ENCODE results near the gene ZNF516.
A peak's percentile ranks its signal among the peaks of the same experiment; 100 is the strongest.

Gene ZNF516

GRCh38 chr18:76452357-76452756, 42.7 kb downstream of the ZNF516 start:
- Histone ChIP-seq H2AK5ac (ENCODE audit: low read length, severe bottlenecking) (no peak overlapping the region), H2AFZ (ENCODE audit: low read depth, low read length) (no peak overlapping the region), H3K27me3 (ENCODE audit: control insufficient read depth in 1 of 2, insufficient read depth in 1 of 2, low read length in 2 of 2) (no peaks in the 10 kb centered on the region), H3K36me3 (ENCODE audit: control insufficient read depth in 1 of 2, insufficient read depth in 2 of 2, low read depth in 1 of 2, low read length in 2 of 2) (peaks cover 0 to 2% of the 10 kb centered on the region in 2 experiments), H2BK5ac (ENCODE audit: low read depth, low read length, poor library complexity, severe bottlenecking) (no peak overlapping the region), H3K79me1 (replicated peaks; ENCODE audit: low read length, poor library complexity, severe bottlenecking) (peaks cover 11% of the 10 kb centered on the region), H2BK15ac (ENCODE audit: low read depth, poor library complexity, severe bottlenecking) (no peak overlapping the region), H4K91ac (ENCODE audit: low read length) (no peak overlapping the region), H3K9me3 (ENCODE audit: control insufficient read depth, low read length) (no peaks in the 10 kb centered on the region), H2BK120ac (ENCODE audit: low read depth, low read length) (no peak overlapping the region), H3K14ac (ENCODE audit: low read length in 2 of 2) (no peak overlapping the region), H3K9ac (ENCODE audit: low read length) (peak overlapping the region; percentile 96), H4K8ac (ENCODE audit: low read length) (no peak overlapping the region), H3K18ac (ENCODE audit: low read depth in 1 of 2, low read length in 2 of 2) (no peak overlapping the region), H3K27ac (ENCODE audit: low read length, poor library complexity, severe bottlenecking) (peak overlapping the region; percentile 68), H3K4me3 (ENCODE audit: insufficient read depth in 1 of 2, low read depth in 1 of 2, low read length in 2 of 2) (no peak overlapping the region), H3K4ac (ENCODE audit: low read depth in 1 of 2, low read length in 2 of 2) (no peak overlapping the region), H3K4me1 (ENCODE audit: control insufficient read depth, insufficient read depth, low read depth, low read length) (peaks cover 36% of the 10 kb centered on the region), H3K4me2 (ENCODE audit: low read length, poor library complexity, severe bottlenecking) (peak overlapping the region; percentile 78), H2BK12ac (ENCODE audit: low read length in 2 of 2) (no peak overlapping the region), H3K23ac (ENCODE audit: low read length in 2 of 2) (no peak overlapping the region)
- peak; percentile 81 for DNase-seq
- 6% methylated on average over 6 of the region's 8 CpGs for WGBS

GRCh38 chr18:76451396-76452331, 43.4 kb downstream of the ZNF516 start:
- Histone ChIP-seq H2AFZ (ENCODE audit: low read depth, low read length) (no peak overlapping the region), H2BK120ac (ENCODE audit: low read depth, low read length) (peak overlapping the region; percentile 67), H3K36me3 (ENCODE audit: control insufficient read depth in 1 of 2, insufficient read depth in 2 of 2, low read depth in 1 of 2, low read length in 2 of 2) (peaks cover 0 to 5% of the 10 kb centered on the region in 2 experiments), H3K27ac (ENCODE audit: low read length, poor library complexity, severe bottlenecking) (peak overlapping the region; percentile 68), H2BK15ac (ENCODE audit: low read depth, poor library complexity, severe bottlenecking) (no peak overlapping the region), H2BK5ac (ENCODE audit: low read depth, low read length, poor library complexity, severe bottlenecking) (peak overlapping the region; percentile 46), H3K9me3 (ENCODE audit: control insufficient read depth, low read length) (no peaks in the 10 kb centered on the region), H3K14ac (ENCODE audit: low read length in 2 of 2) (peak overlapping the region; percentile 6 to 76), H3K18ac (ENCODE audit: low read depth in 1 of 2, low read length in 2 of 2) (peak overlapping the region; percentile 87 to 88), H3K4ac (ENCODE audit: low read depth in 1 of 2, low read length in 2 of 2) (peak overlapping the region; percentile 68 to 75), H3K79me1 (replicated peaks; ENCODE audit: low read length, poor library complexity, severe bottlenecking) (peaks cover 11% of the 10 kb centered on the region), H3K4me1 (ENCODE audit: control insufficient read depth, insufficient read depth, low read depth, low read length) (peaks cover 34% of the 10 kb centered on the region), H2AK5ac (ENCODE audit: low read length, severe bottlenecking) (peak overlapping the region; percentile 34), H4K8ac (ENCODE audit: low read length) (peak overlapping the region; percentile 70), H3K9ac (ENCODE audit: low read length) (peak overlapping the region; percentile 96), H3K4me3 (ENCODE audit: insufficient read depth in 1 of 2, low read depth in 1 of 2, low read length in 2 of 2) (peak overlapping the region; percentile 50 to 82), H4K91ac (ENCODE audit: low read length) (peak overlapping the region; percentile 88), H2BK12ac (ENCODE audit: low read length in 2 of 2) (peak overlapping the region; percentile 49 to 80), H3K4me2 (ENCODE audit: low read length, poor library complexity, severe bottlenecking) (peak overlapping the region; percentile 81), H3K27me3 (ENCODE audit: control insufficient read depth in 1 of 2, insufficient read depth in 1 of 2, low read length in 2 of 2) (no peaks in the 10 kb centered on the region), H3K23ac (ENCODE audit: low read length in 2 of 2) (peak overlapping the region; percentile 83 to 91)
- peak; percentile 39 for DNase-seq
- WGBS: 13% methylated on average over 28 of the region's 28 CpGs

DNA sequence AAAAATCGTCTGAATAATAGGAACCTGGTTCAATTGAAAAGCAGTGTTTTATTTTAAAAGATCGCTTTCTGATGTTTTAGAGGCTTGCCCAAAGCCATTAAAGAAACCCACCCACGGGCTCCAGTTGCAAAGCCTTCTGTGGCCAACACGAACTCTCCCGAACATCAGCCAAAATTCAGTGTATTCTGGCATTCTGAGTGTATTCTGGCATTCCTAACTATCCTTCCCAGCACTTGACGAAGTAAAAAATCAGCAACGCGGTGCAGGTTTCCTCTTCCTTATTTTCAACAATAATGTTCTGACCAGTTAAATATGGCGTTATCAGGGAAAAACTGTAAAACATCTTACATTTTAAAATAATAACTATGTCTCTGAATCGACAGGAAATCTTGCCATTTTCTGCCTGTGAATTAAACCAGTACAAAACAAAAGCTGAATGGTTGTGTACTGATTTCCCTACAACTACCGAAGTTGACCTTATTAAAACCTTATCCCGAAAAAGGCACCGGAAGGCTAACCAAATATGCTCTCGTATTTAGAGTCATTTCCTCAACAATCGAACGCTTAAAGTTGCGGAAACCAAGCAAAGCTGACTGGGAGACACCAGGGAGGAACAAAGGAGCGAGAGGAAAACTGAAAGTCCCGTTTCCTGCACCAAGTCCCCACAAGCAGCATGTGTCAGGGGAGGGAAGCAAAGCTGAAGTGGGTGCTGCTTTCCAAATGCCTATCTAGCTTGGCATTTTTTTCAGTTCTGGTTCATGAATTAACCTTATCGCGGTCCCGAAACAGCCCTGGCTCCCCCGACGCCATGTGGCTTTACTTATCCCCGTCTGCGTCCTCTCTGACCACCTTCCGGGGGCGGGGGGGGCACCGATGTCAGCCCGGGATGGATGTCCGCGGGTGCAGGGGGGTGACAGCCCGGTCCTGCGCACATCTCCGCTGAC, 44.3 kb downstream of the ZNF516 start:
- 5% methylated on average over 32 of the region's 35 CpGs for WGBS
- H3K4me3 ChIP-seq (ENCODE audit: insufficient read depth in 1 of 2, low read depth in 1 of 2, low read length in 2 of 2): peak overlapping the region; percentile 50 to 82
- H3K18ac ChIP-seq (ENCODE audit: low read depth in 1 of 2, low read length in 2 of 2): peak overlapping the region; percentile 52 to 85
- peak overlapping the region; percentile 88 for H4K91ac ChIP-seq (ENCODE audit: low read length)
- H3K23ac ChIP-seq (ENCODE audit: low read length in 2 of 2): peak overlapping the region in 1 of 2 experiments; percentile 37
- H2AK5ac ChIP-seq (ENCODE audit: low read length, severe bottlenecking): peak overlapping the region; percentile 4
- peaks cover 36% of the 10 kb centered on the region for H3K4me1 ChIP-seq (ENCODE audit: control insufficient read depth, insufficient read depth, low read depth, low read length)
- DNase-seq: peak; percentile 83
- H2BK120ac ChIP-seq (ENCODE audit: low read depth, low read length): peak overlapping the region; percentile 54
- H2AFZ ChIP-seq (ENCODE audit: low read depth, low read length): no peak overlapping the region
- H4K8ac ChIP-seq (ENCODE audit: low read length): peak overlapping the region; percentile 77
- peaks cover 11% of the 10 kb centered on the region for H3K79me1 ChIP-seq (replicated peaks; ENCODE audit: low read length, poor library complexity, severe bottlenecking)
- peak overlapping the region; percentile 81 for H3K4me2 ChIP-seq (ENCODE audit: low read length, poor library complexity, severe bottlenecking)
- H3K14ac ChIP-seq (ENCODE audit: low read length in 2 of 2): peak overlapping the region in 1 of 2 experiments; percentile 35
- H3K27me3 ChIP-seq (ENCODE audit: control insufficient read depth in 1 of 2, insufficient read depth in 1 of 2, low read length in 2 of 2): no peaks in the 10 kb centered on the region
- H3K4ac ChIP-seq (ENCODE audit: low read depth in 1 of 2, low read length in 2 of 2): peak overlapping the region; percentile 54 to 68
- peak overlapping the region; percentile 96 for H3K9ac ChIP-seq (ENCODE audit: low read length)
- H3K9me3 ChIP-seq (ENCODE audit: control insufficient read depth, low read length): no peaks in the 10 kb centered on the region
- H2BK5ac ChIP-seq (ENCODE audit: low read depth, low read length, poor library complexity, severe bottlenecking): no peak overlapping the region
- H2BK15ac ChIP-seq (ENCODE audit: low read depth, poor library complexity, severe bottlenecking): peak overlapping the region; percentile 73
- peak overlapping the region; percentile 68 for H3K27ac ChIP-seq (ENCODE audit: low read length, poor library complexity, severe bottlenecking)
- H3K36me3 ChIP-seq (ENCODE audit: control insufficient read depth in 1 of 2, insufficient read depth in 2 of 2, low read depth in 1 of 2, low read length in 2 of 2): peaks cover 0 to 5% of the 10 kb centered on the region in 2 experiments
- H2BK12ac ChIP-seq (ENCODE audit: low read length in 2 of 2): peak overlapping the region in 1 of 2 experiments; percentile 49
